GM19035 (cell line): ENCODE data around the gene CBFA2T2.
"Not testable (repeated sequence)": the region's sequence is repeated elsewhere in the genome, so short reads cannot be mapped to it uniquely, and the experiment has no call there.

ENCODE experiments used
- ATAC-seq: cut with Tn5 transposase; IDR thresholded peaks from one replicate; pipeline ENCODE4 v1.9.1; 2021; ENCODE audit not compliant: unreplicated experiment

Gene CBFA2T2

GRCh38 chr20:33693741-33694638 is 204.1 kb downstream of the CBFA2T2 start:
- ATAC-seq, result no peak

- no peak for ATAC-seq
These were observed 204.7 kb downstream of the CBFA2T2 start for GRCh38 chr20:33694639-33695012.

GRCh38 chr20:33696448-33696847 is 206.6 kb downstream of the CBFA2T2 start:
- no peak for ATAC-seq

- no peak for ATAC-seq
These were observed 207.2 kb downstream of the CBFA2T2 start for GRCh38 chr20:33697129-33697528.

GRCh38 chr20:33698966-33699365 is 209.1 kb downstream of the CBFA2T2 start:
- ATAC-seq, result not testable (repeated sequence)
